Upper lobe of left lung (tissue), 6 donors: ENCODE results near the gene C16orf95. TPM values are rescaled to one million over a fixed set of nuclear protein-coding genes. Genes with fewer than 3 reads are reported as not detected.
A peak's percentile ranks its signal among the peaks of the same experiment; 100 is the strongest.

Experiments used
- ATAC-seq, 2 donors: fragments of 200-7000 bp; cut with Tn5 transposase; one replicate each; pipeline ENCODE4 v1.9.1; 2022; ENCODE audit warnings: mild to moderate bottlenecking in 2 of 2, moderate library complexity in 2 of 2; ENCODE audit not compliant: low FRiP score in 2 of 2
- DNase-seq, 2 donors: peaks; one replicate each; pipeline ENCODE4 v3.0.0-alpha.2; 2019 to 2020
- H3K27ac ChIP-seq, 4 donors: fragments of 200-600 bp; sonication (generic); one replicate each; pipeline ENCODE4 v1.5.1; 2016 to 2019
- H3K27me3 ChIP-seq, 4 donors: fragments of 200-600 bp; sonication (generic); one replicate each; pipeline ENCODE4 v1.5.1; 2017 to 2019
- H3K36me3 ChIP-seq, 4 donors: fragments of 200-600 bp; sonication (generic); one replicate each; pipeline ENCODE4 v1.5.1; 2016 to 2019
- H3K4me1 ChIP-seq, 4 donors: fragments of 200-600 bp; sonication (generic); one replicate each; pipeline ENCODE4 v1.5.1; 2018 to 2019
- H3K4me3 ChIP-seq, 4 donors: fragments of 200-600 bp; sonication (generic); one replicate each; pipeline ENCODE4 v1.5.1; 2017 to 2019; ENCODE audit warnings: mild to moderate bottlenecking in 2 of 4, moderate library complexity in 1 of 4
- H3K9me3 ChIP-seq, 4 donors: fragments of 200-600 bp; sonication (generic); one replicate each; pipeline ENCODE4 v1.5.1; 2018 to 2019
- EP300 ChIP-seq, 4 donors: sonication (generic); formaldehyde crosslinking; IDR thresholded peaks; one replicate each; pipeline ENCODE4 v1.5.1; 2017; ENCODE audit warnings: antibody characterized with exemption in 4 of 4, control low read depth in 2 of 4
- POLR2A ChIP-seq, 4 donors: fragments of 450-650 bp; IDR thresholded peaks; one replicate each; pipeline ENCODE4 v1.5.1; 2016 to 2017; ENCODE audit warnings: antibody characterized with exemption in 4 of 4, mild to moderate bottlenecking in 2 of 4
- POLR2AphosphoS5 ChIP-seq, 2 donors: sonication (generic); formaldehyde crosslinking; IDR thresholded peaks; one replicate each; pipeline ENCODE4 v1.5.1; 2017; ENCODE audit warnings: antibody characterized with exemption in 2 of 2
- WGBS, 2 donors: methylation state at CpG; one replicate each; pipeline ENCODE4 v1.1.5; 2017 to 2018; 5-methylcytosine and 5-hydroxymethylcytosine counted together
- total RNA-seq, 6 donors: library from RNA; depleted of rRNA in 4 of 6; stranded (reverse); fragments of >200 nt in 4 of 6; gene quantifications; one replicate each; pipeline versions ENCODE4 v1.1.0 to v1.2.1, GENCODE V29; 2016 to 2021
- TF ChIP-seq, protein P1 (sequence below), 6 experiments: fragments of 450-650 bp in 4 of 6; fragments of 200-600 bp in 2 of 6; sonication (generic) in 2 of 6; IDR thresholded peaks; one replicate each; pipeline ENCODE4 v1.5.1; 2016 to 2019; ENCODE audit warnings: antibody characterized with exemption in 6 of 6
- donor health status: DM: no; HTN: no; CAD: no; lungs with moderate emphysema.
- donor health status: DM: no; HTN: yes; CAD: no; lungs with severe emphysema.

The C16orf95 gene, protein sequence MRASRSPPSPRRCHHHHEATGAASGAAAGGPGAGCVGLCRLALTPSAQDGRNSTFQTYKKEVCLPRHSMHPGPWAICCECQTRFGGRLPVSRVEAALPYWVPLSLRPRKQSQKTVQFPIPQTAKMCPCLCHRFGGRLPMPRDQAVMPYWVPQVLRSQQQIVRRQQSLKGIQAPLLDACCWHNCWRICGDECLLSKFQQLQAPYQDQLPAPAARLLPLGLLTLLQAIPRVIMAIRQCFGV
- total RNA-seq = 1 to 10 TPM; 1.8 to 9.4 (median 3.4) TPM

DNA sequence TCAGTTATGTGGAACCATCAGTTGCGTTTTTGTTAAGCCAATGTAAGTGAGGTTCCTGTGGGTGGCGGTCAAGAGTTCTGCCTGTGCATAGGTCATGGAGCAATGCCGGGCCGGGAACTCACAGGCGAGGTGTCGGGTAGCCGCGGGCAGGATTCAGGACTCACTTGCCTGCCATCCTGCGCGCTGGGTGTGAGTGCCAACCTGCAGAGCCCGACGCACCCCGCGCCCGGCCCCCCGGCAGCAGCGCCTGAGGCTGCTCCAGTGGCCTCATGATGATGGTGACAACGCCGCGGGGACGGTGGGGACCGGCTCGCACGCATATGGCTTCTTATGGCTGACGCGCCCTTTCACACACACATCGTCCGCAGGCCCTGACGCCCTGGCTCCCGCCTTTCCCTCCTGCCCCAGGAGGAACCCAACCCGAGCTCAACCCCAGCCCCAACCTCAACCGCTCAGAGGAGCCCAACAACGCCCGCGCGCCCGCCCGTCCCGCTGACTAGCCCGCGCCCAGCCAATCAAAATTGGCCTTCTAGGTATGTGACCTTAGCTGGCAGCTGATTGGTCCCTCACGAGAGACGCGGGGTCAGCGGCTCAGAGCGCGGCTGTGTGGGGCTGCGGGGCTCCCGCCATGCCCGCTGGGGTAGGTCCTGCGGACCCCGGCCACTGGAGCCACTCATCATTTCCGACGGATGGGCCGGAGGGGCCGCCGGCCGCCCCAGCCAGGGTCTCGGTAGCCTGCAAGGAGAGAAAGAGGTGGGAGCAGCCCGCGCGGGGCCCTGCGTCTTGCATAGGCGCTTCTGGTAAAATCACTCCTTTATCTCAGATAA, at the start of gene C16orf95:
C16orf95 (minus strand) TSS at position 470 of the 827 bp plus-strand sequence; CDS start at position 320, 150 bp downstream.
- H3K4me3 ChIP-seq = peak within 1 kb of the TSS; percentile 84 to 95 (median 86)
- H3K36me3 ChIP-seq = no peaks in the 10 kb centered on the region
- WGBS, 2 donors = 0% methylated on average over 22 to 50 of the region's 64 CpGs

GRCh38 chr16:87366930-87367329, 49.7 kb upstream of the C16orf95 start:
- H3K4me3 ChIP-seq = no peak overlapping the region
- H3K9me3 ChIP-seq = no peaks in the 10 kb centered on the region
- peaks cover 0 to under 1% (median 0%) of the 10 kb centered on the region in 4 donors for H3K36me3 ChIP-seq
- no peak overlapping the region for H3K27ac ChIP-seq
- no peak for TF ChIP-seq POLR2AphosphoS5 (IDR thresholded peaks at IDR 0.05)
- TF ChIP-seq POLR2A (IDR thresholded peaks at IDR 0.05) = no peak
- TF ChIP-seq, protein P1, sequence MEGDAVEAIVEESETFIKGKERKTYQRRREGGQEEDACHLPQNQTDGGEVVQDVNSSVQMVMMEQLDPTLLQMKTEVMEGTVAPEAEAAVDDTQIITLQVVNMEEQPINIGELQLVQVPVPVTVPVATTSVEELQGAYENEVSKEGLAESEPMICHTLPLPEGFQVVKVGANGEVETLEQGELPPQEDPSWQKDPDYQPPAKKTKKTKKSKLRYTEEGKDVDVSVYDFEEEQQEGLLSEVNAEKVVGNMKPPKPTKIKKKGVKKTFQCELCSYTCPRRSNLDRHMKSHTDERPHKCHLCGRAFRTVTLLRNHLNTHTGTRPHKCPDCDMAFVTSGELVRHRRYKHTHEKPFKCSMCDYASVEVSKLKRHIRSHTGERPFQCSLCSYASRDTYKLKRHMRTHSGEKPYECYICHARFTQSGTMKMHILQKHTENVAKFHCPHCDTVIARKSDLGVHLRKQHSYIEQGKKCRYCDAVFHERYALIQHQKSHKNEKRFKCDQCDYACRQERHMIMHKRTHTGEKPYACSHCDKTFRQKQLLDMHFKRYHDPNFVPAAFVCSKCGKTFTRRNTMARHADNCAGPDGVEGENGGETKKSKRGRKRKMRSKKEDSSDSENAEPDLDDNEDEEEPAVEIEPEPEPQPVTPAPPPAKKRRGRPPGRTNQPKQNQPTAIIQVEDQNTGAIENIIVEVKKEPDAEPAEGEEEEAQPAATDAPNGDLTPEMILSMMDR (IDR thresholded peaks at IDR 0.05) = no peak
- no peak for TF ChIP-seq EP300 (IDR thresholded peaks at IDR 0.05)
- WGBS, 2 donors = 92 to 100% methylated on average over 1 of the region's 1 CpG
- ATAC-seq = no peak
- peaks cover 24 to 32% (median 26%) of the 10 kb centered on the region in 4 donors for H3K4me1 ChIP-seq
- no peak for DNase-seq
- no peaks in the 10 kb centered on the region for H3K27me3 ChIP-seq

More for the DNA sequence above, at the start of gene C16orf95:
- Histone ChIP-seq H3K27ac (peak within 1 kb of the TSS; percentile 83 to 96 (median 94)), H3K4me1 (peaks cover 9 to 19% (median 10%) of the 10 kb centered on the region in 4 donors), H3K9me3 (no peaks in the 10 kb centered on the region), H3K27me3 (no peaks in the 10 kb centered on the region)
- TF ChIP-seq POLR2AphosphoS5 (IDR thresholded peaks at IDR 0.05) (peak; percentile 95 to 96), POLR2A (IDR thresholded peaks at IDR 0.05) (peak in 3 of 4 donors; percentile 82 to 97 (median 91)), EP300 (IDR thresholded peaks at IDR 0.05) (no peak)
- TF ChIP-seq, protein P1 (IDR thresholded peaks at IDR 0.05) = peak; percentile 24 to 72 (median 64)
- peak; percentile 95 to 96 for DNase-seq
- ATAC-seq = peak; percentile 98 to 99

GRCh38 chr16:87366288-87366687, 49.1 kb upstream of the C16orf95 start:
- no peak for TF ChIP-seq POLR2AphosphoS5 (IDR thresholded peaks at IDR 0.05)
- no peak for TF ChIP-seq POLR2A (IDR thresholded peaks at IDR 0.05)
- peaks cover 0 to 7% (median 3%) of the 10 kb centered on the region in 4 donors for H3K36me3 ChIP-seq
- no peak overlapping the region for H3K4me3 ChIP-seq
- 87% methylated on average over 4 of the region's 4 CpGs for WGBS, 2 donors
- no peak overlapping the region for H3K27ac ChIP-seq
- no peaks in the 10 kb centered on the region for H3K27me3 ChIP-seq
- no peaks in the 10 kb centered on the region for H3K9me3 ChIP-seq
- peaks cover 24 to 32% (median 26%) of the 10 kb centered on the region in 4 donors for H3K4me1 ChIP-seq
- DNase-seq (no peak), ATAC-seq (no peak)

- H3K27me3 ChIP-seq = no peaks in the 10 kb centered on the region
- DNase-seq (no peak), ATAC-seq (no peak)
- no peak overlapping the region for H3K27ac ChIP-seq
- H3K4me3 ChIP-seq = no peak overlapping the region
- peaks cover 0 to 14% (median 4%) of the 10 kb centered on the region in 4 donors for H3K36me3 ChIP-seq
- TF ChIP-seq EP300 (IDR thresholded peaks at IDR 0.05) (no peak), POLR2A (IDR thresholded peaks at IDR 0.05) (no peak), POLR2AphosphoS5 (IDR thresholded peaks at IDR 0.05) (no peak)
- TF ChIP-seq, protein P1 (IDR thresholded peaks at IDR 0.05) = no peak
- H3K9me3 ChIP-seq = no peaks in the 10 kb centered on the region
- WGBS, 2 donors = 84 to 92% methylated on average over 13 of the region's 13 CpGs
- H3K4me1 ChIP-seq = peaks cover 24 to 32% (median 26%) of the 10 kb centered on the region in 4 donors
Measured at GRCh38 chr16:87365021-87365713, 48.0 kb upstream of the C16orf95 start.
